ENCODE results near the gene LTBP3. TPM values are rescaled to one million over a fixed set of nuclear protein-coding genes. Genes with fewer than 3 reads are reported as not detected.

LTBP3 gene
- total and polyA plus RNA-seq, 9 of the 15 experiments (the other 6 are each of a cell fraction or from before 2014, with no cell fraction given): 0.06 to 20.5 (median 4.8) TPM

DNA sequence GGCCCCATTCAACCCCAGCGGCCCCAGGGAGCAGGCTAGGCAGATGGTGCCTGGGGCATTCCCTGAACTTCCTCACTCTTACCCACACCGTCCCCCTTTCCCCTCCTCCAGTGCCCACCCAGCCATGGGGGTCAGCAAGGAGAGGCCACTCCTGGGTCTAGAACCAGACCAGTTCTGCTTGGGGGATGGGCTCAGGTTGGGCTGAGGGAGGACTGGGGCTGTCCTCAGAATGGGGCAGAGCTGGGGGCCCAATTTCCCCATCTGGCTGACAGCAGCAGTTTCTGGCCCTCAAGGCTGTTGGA lies 20.9 kb downstream of the LTBP3 start:
- TF ChIP-seq POLR2A (conservative IDR thresholded peaks at IDR 0.05) (peak; percentile 29; the same call in 1 of the 2 replicates), POLR2G (IDR thresholded peaks at IDR 0.05; ENCODE audit: low read depth, low read length) (peak; percentile 45; the same call in 1 of the 2 replicates), POU5F1 (IDR thresholded peaks at IDR 0.05; ENCODE audit: borderline replicate concordance, low read depth, low read length, partially characterized antibody) (no peak)
- intact Hi-C loops (cut with micrococcal nuclease): no loop called here

DNA sequence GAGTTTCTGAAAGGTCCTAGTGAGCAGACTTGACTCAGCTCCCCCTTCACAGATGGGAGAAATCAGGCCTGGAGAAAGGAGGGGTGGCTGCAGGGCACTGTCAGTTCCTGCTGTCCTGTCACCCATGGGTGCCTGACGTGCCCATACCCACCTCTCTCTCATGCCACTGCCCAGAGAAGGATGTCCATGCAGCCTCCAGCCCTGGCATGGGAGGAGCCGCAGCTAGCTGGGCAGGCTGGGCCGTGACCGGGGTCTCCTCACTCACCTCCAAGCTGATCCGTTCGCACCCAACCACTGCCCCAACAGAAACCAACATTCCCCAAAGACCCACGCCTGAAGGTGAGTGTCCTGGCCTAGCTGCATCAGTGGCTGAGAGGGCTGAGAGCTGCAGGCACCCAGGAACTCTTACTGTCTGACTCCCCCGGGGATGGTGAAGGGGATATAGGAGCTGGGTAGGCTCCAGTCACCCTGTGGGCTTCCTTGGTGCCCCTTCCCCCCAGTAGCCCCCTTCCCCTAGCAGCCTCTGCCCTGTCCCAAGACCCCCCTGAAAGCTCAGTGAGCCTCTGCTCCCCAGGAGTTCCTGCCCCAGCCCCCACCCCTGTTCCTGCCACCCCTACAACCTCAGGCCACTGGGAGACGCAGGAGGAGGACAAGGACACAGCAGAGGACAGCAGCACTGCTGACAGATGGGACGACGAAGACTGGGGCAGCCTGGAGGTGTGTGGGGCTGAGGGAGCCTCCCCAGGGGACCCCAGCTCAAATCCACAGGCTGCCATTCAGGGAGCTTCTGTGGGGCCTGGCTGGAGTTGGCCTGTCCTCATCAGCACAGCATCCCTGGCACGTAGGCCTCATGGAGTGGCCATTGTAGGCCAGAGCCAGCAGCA lies 21.5 kb downstream of the LTBP3 start:
- in situ Hi-C loops (cut with MboI): no loop called here
- DNase-seq (ENCODE audit: extremely low read depth in 1 of 4, low spot score in 3 of 4) (no peak), ATAC-seq (no peak), FAIRE-seq (no peak)
- H3K9me3 ChIP-seq (replicated peaks; ENCODE audit: control insufficient read depth, insufficient read depth, low read depth, low read length): no peaks in the 10 kb centered on the region
- no peak overlapping the region for H2AFZ ChIP-seq (ENCODE audit: low read depth, low read length)
- H3K4me2 ChIP-seq (ENCODE audit: insufficient read depth, low read length): no peak overlapping the region
- intact Hi-C loops (cut with micrococcal nuclease): no loop called here
- peaks cover 8 to 50% of the 10 kb centered on the region in 2 experiments for H3K4me1 ChIP-seq (replicated peaks in 1 of 2; ENCODE audit: control insufficient read depth in 2 of 2, insufficient read depth in 2 of 2, low read length in 2 of 2)
- ChIA-PET POLR2A (interaction anchor here (0.5 to 6.5 kb wide), 8 partner anchors 10 to 117 kb away, joined by 3 to 48 read pairs (median 6); partner anchors contain the start of genes MALAT1, NEAT1 and SCYL1), CTCF (ENCODE audit: low intra/inter-chr PET ratio) (no interaction called here)
- 0 out of 2 replicates have a peak, but pooled peaks cover 1% of the 10 kb centered on the region for H4K20me1 ChIP-seq (replicated peaks; ENCODE audit: control insufficient read depth, insufficient read depth, low read length)
- WGBS (ENCODE audit: insufficient coverage, low coverage, missing lambda C conversion rate): 88% methylated on average over 12 of the region's 12 CpGs
- H3K27ac ChIP-seq (ENCODE audit: extremely low read depth, low read depth, low read length): no peak overlapping the region
- H3K79me2 ChIP-seq (ENCODE audit: control insufficient read depth, insufficient read depth, low read length): no peaks in the 10 kb centered on the region; the same call in 2 of the 3 replicates
- no peaks in the 10 kb centered on the region for H3K27me3 ChIP-seq (ENCODE audit: control insufficient read depth in 2 of 2, insufficient read depth in 2 of 2, low read length in 2 of 2)
- 0 out of 4 replicates have a peak overlapping the region, but pooled peaks of 1 of the 2 experiments have one; percentile 41 for H3K9ac ChIP-seq (ENCODE audit: insufficient read depth in 1 of 2, low read depth in 2 of 2, low read length in 2 of 2)
- H3K4me3 ChIP-seq: no peak overlapping the region
- no peaks in the 10 kb centered on the region for H3K9me1 ChIP-seq (ENCODE audit: control insufficient read depth, insufficient read depth, low read length)
- H3K36me3 ChIP-seq (ENCODE audit: control insufficient read depth, insufficient read depth, low read length): peaks cover 68% of the 10 kb centered on the region; the same call in 2 of the 3 replicates
- no TSS peak for BruUV-seq (replicated peaks)
- TF ChIP-seq POLR2G (IDR thresholded peaks at IDR 0.05; ENCODE audit: low read depth, low read length): peak; percentile 52
- no peak for TF ChIP-seq ZBED1 (IDR thresholded peaks at IDR 0.05)
- no peak for TF ChIP-seq TAF7 (tag; IDR thresholded peaks at IDR 0.05)
- TF ChIP-seq RBFOX2 (IDR thresholded peaks at IDR 0.05; ENCODE audit: low read depth, low read length): peak; percentile 35
- no peak for TF ChIP-seq HMG20B (CRISPR knock-in tag; IDR thresholded peaks at IDR 0.05)
- TF ChIP-seq TARDBP (IDR thresholded peaks at IDR 0.05): no peak
- no peak for TF ChIP-seq STAT5A (IDR thresholded peaks at IDR 0.05; ENCODE audit: borderline replicate concordance, low read length)
- TF ChIP-seq CCAR2 (IDR thresholded peaks at IDR 0.05; ENCODE audit: low read depth, low read length): no peak
- no peak for TF ChIP-seq ZNF778 (CRISPR knock-in tag; IDR thresholded peaks at IDR 0.05)
- TF ChIP-seq ZNF197 (CRISPR knock-in tag; IDR thresholded peaks at IDR 0.05; ENCODE audit: low read depth): no peak

More for the DNA sequence above, 20.9 kb downstream of the LTBP3 start:
- Histone ChIP-seq H3K9me3 (replicated peaks; ENCODE audit: control insufficient read depth, insufficient read depth, low read depth, low read length) (no peaks in the 10 kb centered on the region), H3K4me3 (no peak overlapping the region), H3K27ac (ENCODE audit: extremely low read depth, low read depth, low read length) (no peak overlapping the region), H2AFZ (ENCODE audit: low read depth, low read length) (no peak overlapping the region), H3K36me3 (ENCODE audit: control insufficient read depth, insufficient read depth, low read length) (peaks cover 64% of the 10 kb centered on the region; the same call in 2 of the 3 replicates), H3K27me3 (ENCODE audit: control insufficient read depth in 2 of 2, insufficient read depth in 2 of 2, low read length in 2 of 2) (no peaks in the 10 kb centered on the region), H3K79me2 (ENCODE audit: control insufficient read depth, insufficient read depth, low read length) (no peaks in the 10 kb centered on the region; the same call in 2 of the 3 replicates), H3K4me1 (replicated peaks in 1 of 2; ENCODE audit: control insufficient read depth in 2 of 2, insufficient read depth in 2 of 2, low read length in 2 of 2) (peaks cover 9 to 50% of the 10 kb centered on the region in 2 experiments), H4K20me1 (replicated peaks; ENCODE audit: control insufficient read depth, insufficient read depth, low read length) (no peaks in the 10 kb centered on the region), H3K9me1 (ENCODE audit: control insufficient read depth, insufficient read depth, low read length) (no peaks in the 10 kb centered on the region), H3K4me2 (ENCODE audit: insufficient read depth, low read length) (no peak overlapping the region), H3K9ac (ENCODE audit: insufficient read depth in 1 of 2, low read depth in 2 of 2, low read length in 2 of 2) (no peak overlapping the region)
- in situ Hi-C loops (cut with MboI): no loop called here
- WGBS (ENCODE audit: insufficient coverage, low coverage, missing lambda C conversion rate): 86% methylated on average over 2 of the region's 2 CpGs
- no peak for ATAC-seq
- no TSS peak for BruUV-seq (replicated peaks)
- ChIA-PET POLR2A (interaction anchor here (0.9 to 6.5 kb wide), 6 partner anchors 10 to 114 kb away, joined by 3 to 48 read pairs (median 6); partner anchors contain the start of genes MALAT1, NEAT1 and SCYL1), CTCF (ENCODE audit: low intra/inter-chr PET ratio) (no interaction called here)
- no peak for FAIRE-seq
- DNase-seq (ENCODE audit: extremely low read depth in 1 of 4, low spot score in 3 of 4): no peak
